ENCODE results near the gene DUSP23.
A peak's percentile ranks its signal among the peaks of the same experiment; 100 is the strongest.

DUSP23 gene

GRCh38 chr1:159829273-159829634 lies 48.5 kb downstream of the DUSP23 start:
- peak in 1 of 3 experiments; percentile 63 for DNase-seq

GRCh38 chr1:159829822-159830465 lies 49.2 kb downstream of the DUSP23 start:
- DNase-seq: no peak

- DNase-seq: no peak
Measured at GRCh38 chr1:159830722-159831121, 50.0 kb downstream of the DUSP23 start.

- peak in 2 of 3 experiments; percentile 23 to 68 for DNase-seq
Measured at GRCh38 chr1:159831412-159832141, 50.8 kb downstream of the DUSP23 start.

Measured in NCI-H1417 (cell line).